Measurements from ENCODE around the gene HORMAD2.

The HORMAD2 gene

DNA sequence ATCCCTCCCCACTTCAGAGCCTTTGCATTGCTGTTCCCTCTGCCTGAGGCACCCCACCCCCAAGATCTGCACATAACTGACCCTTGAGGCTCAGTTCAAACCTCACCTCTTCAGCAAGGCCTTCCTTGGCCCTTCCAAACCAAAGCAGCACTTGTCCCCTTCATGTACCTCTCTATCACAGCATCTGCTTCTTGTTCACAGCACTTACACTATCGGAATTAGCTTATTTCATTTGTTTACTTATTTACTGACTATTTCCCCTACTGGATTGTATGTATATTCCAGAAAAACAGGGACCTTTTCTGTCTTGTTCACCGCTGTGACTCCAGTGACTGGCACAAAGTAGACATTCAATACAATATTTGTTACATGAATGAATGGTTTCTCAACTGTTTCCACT lies 38.0 kb downstream of the HORMAD2 start:
- CTCF ChIA-PET: interaction anchor here (4.6 to 7.1 kb wide), 2 partner anchors 11 to 137 kb away, joined by 26 to 77 read pairs; no protein-coding TSS in a partner anchor
- H3K4me3 ChIP-seq (ENCODE audit: low read depth, low read length): no peak overlapping the region
- POLR2A ChIA-PET: interaction anchor here (0.5 kb wide), 1 partner anchor 496 kb away, joined by 4 read pairs; no protein-coding TSS in a partner anchor
- no peak overlapping the region for H3K27ac ChIP-seq (ENCODE audit: extremely low read depth, low read depth, low read length)
- H3K36me3 ChIP-seq (ENCODE audit: control insufficient read depth in 2 of 2, insufficient read depth in 1 of 2, low read length in 2 of 2): no peaks in the 10 kb centered on the region
- no peaks in the 10 kb centered on the region for H3K9me3 ChIP-seq (ENCODE audit: control insufficient read depth, insufficient read depth, low read depth, low read length)
- no peak for TF ChIP-seq ZNF112 (tag by site-specific recombination; IDR thresholded peaks at IDR 0.05)
- TF ChIP-seq, protein P1, sequence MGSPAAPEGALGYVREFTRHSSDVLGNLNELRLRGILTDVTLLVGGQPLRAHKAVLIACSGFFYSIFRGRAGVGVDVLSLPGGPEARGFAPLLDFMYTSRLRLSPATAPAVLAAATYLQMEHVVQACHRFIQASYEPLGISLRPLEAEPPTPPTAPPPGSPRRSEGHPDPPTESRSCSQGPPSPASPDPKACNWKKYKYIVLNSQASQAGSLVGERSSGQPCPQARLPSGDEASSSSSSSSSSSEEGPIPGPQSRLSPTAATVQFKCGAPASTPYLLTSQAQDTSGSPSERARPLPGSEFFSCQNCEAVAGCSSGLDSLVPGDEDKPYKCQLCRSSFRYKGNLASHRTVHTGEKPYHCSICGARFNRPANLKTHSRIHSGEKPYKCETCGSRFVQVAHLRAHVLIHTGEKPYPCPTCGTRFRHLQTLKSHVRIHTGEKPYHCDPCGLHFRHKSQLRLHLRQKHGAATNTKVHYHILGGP (tag by site-specific recombination; IDR thresholded peaks at IDR 0.05): no peak
- TF ChIP-seq ZNF132 (tag by site-specific recombination; IDR thresholded peaks at IDR 0.05; ENCODE audit: borderline replicate concordance): no peak
- no peak for TF ChIP-seq ZBTB20 (tag by site-specific recombination; IDR thresholded peaks at IDR 0.05)
- no peak for TF ChIP-seq ZXDB (tag by site-specific recombination; IDR thresholded peaks at IDR 0.05)
- no peak for TF ChIP-seq ZNF677 (tag by site-specific recombination; IDR thresholded peaks at IDR 0.05)
- TF ChIP-seq, protein P2, sequence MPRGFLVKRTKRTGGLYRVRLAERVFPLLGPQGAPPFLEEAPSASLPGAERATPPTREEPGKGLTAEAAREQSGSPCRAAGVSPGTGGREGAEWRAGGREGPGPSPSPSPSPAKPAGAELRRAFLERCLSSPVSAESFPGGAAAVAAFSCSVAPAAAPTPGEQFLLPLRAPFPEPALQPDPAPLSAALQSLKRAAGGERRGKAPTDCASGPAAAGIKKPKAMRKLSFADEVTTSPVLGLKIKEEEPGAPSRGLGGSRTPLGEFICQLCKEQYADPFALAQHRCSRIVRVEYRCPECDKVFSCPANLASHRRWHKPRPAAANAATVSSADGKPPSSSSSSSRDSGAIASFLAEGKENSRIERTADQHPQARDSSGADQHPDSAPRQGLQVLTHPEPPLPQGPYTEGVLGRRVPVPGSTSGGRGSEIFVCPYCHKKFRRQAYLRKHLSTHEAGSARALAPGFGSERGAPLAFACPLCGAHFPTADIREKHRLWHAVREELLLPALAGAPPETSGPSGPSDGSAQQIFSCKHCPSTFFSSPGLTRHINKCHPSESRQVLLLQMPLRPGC (tag by site-specific recombination; IDR thresholded peaks at IDR 0.05): no peak
- no peak for TF ChIP-seq ZFHX2 (tag by site-specific recombination; conservative IDR thresholded peaks at IDR 0.05)
- no peak for TF ChIP-seq ZNF223 (tag by site-specific recombination; IDR thresholded peaks at IDR 0.05)
- no peak for TF ChIP-seq ZNF768 (tag by site-specific recombination; IDR thresholded peaks at IDR 0.05)
- TF ChIP-seq ZNF558 (tag by site-specific recombination; IDR thresholded peaks at IDR 0.05): no peak
- TF ChIP-seq ZNF624 (tag by site-specific recombination; IDR thresholded peaks at IDR 0.05): no peak
- TF ChIP-seq, protein P3, sequence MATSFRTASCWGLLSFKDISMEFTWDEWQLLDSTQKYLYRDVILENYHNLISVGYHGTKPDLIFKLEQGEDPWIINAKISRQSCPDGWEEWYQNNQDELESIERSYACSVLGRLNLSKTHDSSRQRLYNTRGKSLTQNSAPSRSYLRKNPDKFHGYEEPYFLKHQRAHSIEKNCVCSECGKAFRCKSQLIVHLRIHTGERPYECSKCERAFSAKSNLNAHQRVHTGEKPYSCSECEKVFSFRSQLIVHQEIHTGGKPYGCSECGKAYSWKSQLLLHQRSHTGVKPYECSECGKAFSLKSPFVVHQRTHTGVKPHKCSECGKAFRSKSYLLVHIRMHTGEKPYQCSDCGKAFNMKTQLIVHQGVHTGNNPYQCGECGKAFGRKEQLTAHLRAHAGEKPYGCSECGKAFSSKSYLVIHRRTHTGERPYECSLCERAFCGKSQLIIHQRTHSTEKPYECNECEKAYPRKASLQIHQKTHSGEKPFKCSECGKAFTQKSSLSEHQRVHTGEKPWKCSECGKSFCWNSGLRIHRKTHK (tag by site-specific recombination; IDR thresholded peaks at IDR 0.05): no peak
- TF ChIP-seq ZNF548 (tag by site-specific recombination; IDR thresholded peaks at IDR 0.05): no peak
- TF ChIP-seq, protein P4, sequence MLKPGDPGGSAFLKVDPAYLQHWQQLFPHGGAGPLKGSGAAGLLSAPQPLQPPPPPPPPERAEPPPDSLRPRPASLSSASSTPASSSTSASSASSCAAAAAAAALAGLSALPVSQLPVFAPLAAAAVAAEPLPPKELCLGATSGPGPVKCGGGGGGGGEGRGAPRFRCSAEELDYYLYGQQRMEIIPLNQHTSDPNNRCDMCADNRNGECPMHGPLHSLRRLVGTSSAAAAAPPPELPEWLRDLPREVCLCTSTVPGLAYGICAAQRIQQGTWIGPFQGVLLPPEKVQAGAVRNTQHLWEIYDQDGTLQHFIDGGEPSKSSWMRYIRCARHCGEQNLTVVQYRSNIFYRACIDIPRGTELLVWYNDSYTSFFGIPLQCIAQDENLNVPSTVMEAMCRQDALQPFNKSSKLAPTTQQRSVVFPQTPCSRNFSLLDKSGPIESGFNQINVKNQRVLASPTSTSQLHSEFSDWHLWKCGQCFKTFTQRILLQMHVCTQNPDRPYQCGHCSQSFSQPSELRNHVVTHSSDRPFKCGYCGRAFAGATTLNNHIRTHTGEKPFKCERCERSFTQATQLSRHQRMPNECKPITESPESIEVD (tag by site-specific recombination; IDR thresholded peaks at IDR 0.05): no peak
- TF ChIP-seq ZNF324 (tag by site-specific recombination; IDR thresholded peaks at IDR 0.05): no peak
- no peak for TF ChIP-seq GLIS1 (tag by site-specific recombination; IDR thresholded peaks at IDR 0.05)
- TF ChIP-seq, protein P5, sequence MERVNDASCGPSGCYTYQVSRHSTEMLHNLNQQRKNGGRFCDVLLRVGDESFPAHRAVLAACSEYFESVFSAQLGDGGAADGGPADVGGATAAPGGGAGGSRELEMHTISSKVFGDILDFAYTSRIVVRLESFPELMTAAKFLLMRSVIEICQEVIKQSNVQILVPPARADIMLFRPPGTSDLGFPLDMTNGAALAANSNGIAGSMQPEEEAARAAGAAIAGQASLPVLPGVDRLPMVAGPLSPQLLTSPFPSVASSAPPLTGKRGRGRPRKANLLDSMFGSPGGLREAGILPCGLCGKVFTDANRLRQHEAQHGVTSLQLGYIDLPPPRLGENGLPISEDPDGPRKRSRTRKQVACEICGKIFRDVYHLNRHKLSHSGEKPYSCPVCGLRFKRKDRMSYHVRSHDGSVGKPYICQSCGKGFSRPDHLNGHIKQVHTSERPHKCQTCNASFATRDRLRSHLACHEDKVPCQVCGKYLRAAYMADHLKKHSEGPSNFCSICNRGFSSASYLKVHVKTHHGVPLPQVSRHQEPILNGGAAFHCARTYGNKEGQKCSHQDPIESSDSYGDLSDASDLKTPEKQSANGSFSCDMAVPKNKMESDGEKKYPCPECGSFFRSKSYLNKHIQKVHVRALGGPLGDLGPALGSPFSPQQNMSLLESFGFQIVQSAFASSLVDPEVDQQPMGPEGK (tag by site-specific recombination; IDR thresholded peaks at IDR 0.05): no peak
- no peaks in the 10 kb centered on the region; the same call in 1 of the 2 replicates for H3K4me1 ChIP-seq (ENCODE audit: control insufficient read depth, insufficient read depth, low read length)
